Transverse colon (tissue), 4 donors: ENCODE results near the gene GTF3C1.

ENCODE experiments used
- EP300 ChIP-seq: sonication (generic); formaldehyde crosslinking; IDR thresholded peaks from one replicate; pipeline ENCODE4 v1.6.1; 2017; ENCODE audit warnings: antibody characterized with exemption, low read depth
- POLR2A ChIP-seq: fragments of 450-650 bp; IDR thresholded peaks from one replicate; pipeline ENCODE4 v1.6.1; 2016; ENCODE audit warnings: antibody characterized with exemption, mild to moderate bottlenecking, moderate library complexity
- POLR2AphosphoS5 ChIP-seq, 3 donors: sonication (generic); formaldehyde crosslinking; IDR thresholded peaks; one replicate each; pipeline ENCODE4 v1.6.1; 2016; ENCODE audit warnings: antibody characterized with exemption in 3 of 3
- TF ChIP-seq, protein P1 (sequence below), 5 experiments: fragments of 200-600 bp in 3 of 5; fragments of 450-650 bp in 2 of 5; sonication (generic) in 3 of 5; IDR thresholded peaks; 1 replicate in 2 of 5; 2 replicates in 3 of 5; pipeline ENCODE4 v1.5.1; 2016 to 2017; ENCODE audit warnings: antibody characterized with exemption in 5 of 5, inconsistent platforms in 3 of 5, mild to moderate bottlenecking in 2 of 5, moderate library complexity in 1 of 5

DNA sequence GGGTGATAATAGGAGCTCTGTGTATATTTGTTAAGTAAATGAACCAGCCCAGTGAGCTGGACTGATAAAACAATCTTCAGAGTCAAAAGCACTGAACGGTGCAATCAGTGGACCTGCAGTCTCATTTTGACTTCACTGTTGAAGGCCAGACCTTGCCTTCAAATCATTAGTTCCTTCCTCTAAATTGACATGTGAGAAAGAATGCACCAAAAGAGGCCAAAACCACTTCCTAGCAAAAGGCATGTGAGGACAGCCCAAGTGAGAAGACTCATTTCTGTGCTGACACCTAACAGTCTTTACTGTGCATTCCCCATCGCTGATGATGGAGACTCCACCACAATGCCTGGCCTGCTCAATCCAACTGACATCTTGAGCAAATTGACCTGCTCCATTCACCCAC lies 10.6 kb downstream of the GTF3C1 start:
- TF ChIP-seq POLR2A (no peak), POLR2AphosphoS5 (IDR thresholded peaks at IDR 0.05) (no peak), EP300 (no peak)
- TF ChIP-seq, protein P1, sequence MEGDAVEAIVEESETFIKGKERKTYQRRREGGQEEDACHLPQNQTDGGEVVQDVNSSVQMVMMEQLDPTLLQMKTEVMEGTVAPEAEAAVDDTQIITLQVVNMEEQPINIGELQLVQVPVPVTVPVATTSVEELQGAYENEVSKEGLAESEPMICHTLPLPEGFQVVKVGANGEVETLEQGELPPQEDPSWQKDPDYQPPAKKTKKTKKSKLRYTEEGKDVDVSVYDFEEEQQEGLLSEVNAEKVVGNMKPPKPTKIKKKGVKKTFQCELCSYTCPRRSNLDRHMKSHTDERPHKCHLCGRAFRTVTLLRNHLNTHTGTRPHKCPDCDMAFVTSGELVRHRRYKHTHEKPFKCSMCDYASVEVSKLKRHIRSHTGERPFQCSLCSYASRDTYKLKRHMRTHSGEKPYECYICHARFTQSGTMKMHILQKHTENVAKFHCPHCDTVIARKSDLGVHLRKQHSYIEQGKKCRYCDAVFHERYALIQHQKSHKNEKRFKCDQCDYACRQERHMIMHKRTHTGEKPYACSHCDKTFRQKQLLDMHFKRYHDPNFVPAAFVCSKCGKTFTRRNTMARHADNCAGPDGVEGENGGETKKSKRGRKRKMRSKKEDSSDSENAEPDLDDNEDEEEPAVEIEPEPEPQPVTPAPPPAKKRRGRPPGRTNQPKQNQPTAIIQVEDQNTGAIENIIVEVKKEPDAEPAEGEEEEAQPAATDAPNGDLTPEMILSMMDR (IDR thresholded peaks at IDR 0.05) = no peak
